Cerebellar cortex (tissue), 1 donor: ENCODE data around the gene CDPF1.

Experiments
- DNase-seq: peaks from one replicate; pipeline ENCODE4 v3.0.0-alpha.2; 2015; ENCODE audit warnings: low spot score

Gene CDPF1

GRCh38 chr22:46256358-46256958 lies 6.4 kb upstream of the CDPF1 start:
- no peak for DNase-seq

GRCh38 chr22:46251816-46252380 lies 1.8 kb upstream of the CDPF1 start:
- DNase-seq, result no peak

GRCh38 chr22:46251266-46251665 lies 1.2 kb upstream of the CDPF1 start:
- no peak for DNase-seq

DNA sequence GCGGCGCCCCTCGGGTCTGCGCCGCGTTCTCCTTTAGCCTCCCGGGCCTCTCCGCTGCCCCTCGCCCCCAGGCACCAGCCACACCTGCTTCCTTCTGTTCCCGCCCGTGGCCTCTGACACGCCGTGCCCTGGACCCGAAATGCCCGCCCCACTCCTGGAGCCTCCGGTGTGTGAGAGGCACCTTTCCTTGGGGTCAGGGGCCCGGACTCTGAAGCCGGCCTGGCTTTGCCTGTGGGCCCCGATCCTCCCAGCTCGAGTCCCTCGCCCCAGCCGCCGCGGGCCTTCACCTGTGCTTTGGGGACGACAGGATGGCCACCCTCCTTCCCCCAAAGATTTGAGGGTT lies 661 bp upstream of the CDPF1 start:
- DNase-seq, result no peak

GRCh38 chr22:46247443-46247975 lies 2.6 kb downstream of the CDPF1 start:
- DNase-seq, result no peak

DNA sequence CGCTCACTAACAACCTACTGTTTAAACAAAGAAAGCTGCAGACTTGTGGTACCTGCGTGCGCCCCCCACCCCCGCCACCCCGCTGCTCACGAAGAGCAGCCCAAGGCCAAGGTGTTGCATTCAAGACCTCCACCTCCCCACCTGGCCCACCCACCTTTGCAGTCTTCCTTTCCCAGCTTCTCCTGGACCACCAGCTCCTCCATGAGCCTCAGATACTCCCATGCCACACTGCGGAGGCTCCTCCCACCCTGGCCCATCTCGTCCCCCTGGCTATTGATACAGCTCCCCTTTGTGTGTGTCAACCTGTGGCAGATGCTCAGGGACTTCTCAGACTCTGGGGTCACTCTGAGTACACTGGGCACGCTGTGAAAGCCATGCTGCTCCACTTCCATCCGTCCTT lies 3.9 kb downstream of the CDPF1 start:
- no peak for DNase-seq

DNA sequence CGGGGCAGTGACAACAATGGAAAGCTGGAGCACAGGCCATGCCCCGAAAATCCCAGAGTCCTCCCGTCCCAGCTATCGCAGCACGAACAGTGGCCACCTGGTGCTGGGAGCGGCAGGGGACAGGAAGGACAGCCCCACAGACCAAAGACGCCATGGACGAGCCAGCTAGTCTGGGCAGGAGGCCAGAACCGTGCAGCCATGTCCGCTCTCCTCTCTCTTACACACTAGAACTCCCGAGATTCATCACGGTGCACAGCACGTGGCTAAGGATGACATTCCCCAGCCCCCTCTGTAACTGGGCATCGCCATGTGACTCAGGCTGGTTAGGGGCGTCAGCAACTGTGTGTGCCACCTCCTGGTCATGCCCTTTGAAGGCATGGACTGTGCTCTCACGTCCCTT lies 4.6 kb downstream of the CDPF1 start:
- no peak for DNase-seq

- DNase-seq, result no peak
Measured at GRCh38 chr22:46244771-46245170, 5.3 kb downstream of the CDPF1 start.

DNA sequence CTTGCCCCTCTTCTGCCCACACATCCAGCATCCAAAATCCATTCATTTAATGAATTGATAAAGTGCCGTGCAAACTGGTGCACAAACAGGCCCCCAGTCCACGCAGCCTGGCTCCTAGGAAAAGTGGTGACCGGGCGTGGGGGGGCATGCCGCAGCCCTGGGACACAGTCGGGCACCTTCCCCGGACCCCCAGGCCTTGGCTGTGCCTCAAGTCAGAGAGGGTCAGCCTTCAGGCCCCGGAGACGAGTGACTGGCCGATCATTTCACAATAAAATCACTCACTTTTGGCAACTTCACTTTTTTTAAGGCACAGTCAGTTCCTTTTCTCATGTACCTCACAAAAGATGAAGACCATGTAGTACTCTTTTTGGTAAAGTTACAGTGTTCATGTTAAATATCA lies 8.0 kb downstream of the CDPF1 start:
- DNase-seq, result no peak

- DNase-seq, result peak; percentile 40
Measured at GRCh38 chr22:46241396-46242007, 8.6 kb downstream of the CDPF1 start.

DNA sequence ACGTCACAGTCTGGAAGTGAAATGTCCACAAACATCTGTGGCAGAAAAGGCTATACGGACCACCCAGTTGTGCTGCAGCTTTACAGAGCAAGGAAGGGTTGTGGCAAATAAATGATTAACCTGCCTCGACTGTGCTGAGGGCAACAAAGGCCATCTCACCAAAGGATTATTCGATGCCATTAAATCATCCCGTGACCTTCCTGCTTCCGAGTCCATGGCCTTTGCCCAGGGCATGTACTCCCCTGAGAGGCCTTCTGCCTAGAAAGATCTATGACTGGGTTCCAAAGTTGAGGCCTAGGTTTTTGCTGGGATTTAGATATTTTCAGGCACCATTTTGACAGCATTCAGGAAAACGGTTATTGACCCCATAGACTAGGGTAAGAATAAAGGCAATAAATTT lies 9.2 kb downstream of the CDPF1 start:
- DNase-seq, result no peak

DNA sequence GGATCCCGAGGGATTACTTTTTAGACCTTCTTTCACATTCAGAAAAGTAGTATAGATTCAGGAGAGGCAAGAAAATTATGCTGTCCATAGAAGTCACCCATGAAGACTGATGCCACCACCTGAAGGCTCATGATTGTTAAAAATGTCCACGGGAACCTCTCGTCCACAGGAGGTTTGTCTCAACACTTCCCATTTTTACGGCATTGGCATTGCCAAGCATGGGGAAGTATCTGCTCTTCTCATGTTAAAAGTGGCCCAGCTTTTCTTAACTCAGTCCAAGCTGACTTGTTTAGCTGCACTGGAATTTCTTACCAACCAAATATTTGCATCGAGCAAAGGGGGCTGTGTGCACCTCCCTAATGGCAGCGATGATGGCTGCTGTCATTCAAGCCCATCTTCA lies 9.6 kb downstream of the CDPF1 start:
- DNase-seq, result no peak

DNA sequence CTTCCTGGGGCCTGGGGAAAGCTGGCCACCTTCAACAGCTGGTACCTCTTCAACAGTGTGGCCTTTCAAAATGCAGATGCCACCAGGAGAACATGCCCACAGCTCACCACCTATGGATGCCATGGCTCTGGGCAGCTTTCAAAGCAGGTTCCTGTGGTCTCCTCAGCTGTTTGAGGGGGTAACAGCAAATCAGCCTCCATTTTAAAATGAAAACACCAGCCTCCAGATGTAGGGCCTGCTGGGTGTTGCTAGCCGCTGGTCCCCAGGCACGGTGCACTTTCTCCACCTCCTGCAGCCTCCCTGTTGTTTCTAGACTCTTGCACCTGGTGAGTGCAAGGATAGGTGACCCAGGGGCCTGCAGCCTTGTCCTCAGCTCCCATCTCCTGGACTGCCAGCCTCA lies 10.0 kb downstream of the CDPF1 start:
- DNase-seq, result no peak

- no peak for DNase-seq
Measured at GRCh38 chr22:46239261-46240048, 10.6 kb downstream of the CDPF1 start.

DNA sequence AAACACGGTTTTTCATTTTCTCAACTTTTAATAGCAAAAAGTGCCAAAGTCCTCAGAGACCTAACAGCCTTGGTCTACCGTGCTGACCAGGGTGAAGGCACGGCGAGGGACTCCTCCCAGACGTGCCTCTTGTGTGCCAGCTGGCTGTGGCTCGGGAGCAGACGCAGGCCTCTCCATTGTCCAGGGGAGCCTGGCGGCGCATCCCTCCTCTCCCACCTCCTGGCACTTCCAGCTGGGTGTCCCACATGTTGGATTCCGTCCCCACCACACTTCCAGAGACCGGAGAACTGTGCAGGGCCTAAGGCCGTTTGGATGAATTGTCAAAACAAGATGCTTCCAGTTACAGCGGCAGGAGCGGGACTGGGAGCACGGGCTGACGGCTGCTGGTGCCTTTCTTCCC lies 11.6 kb downstream of the CDPF1 start:
- DNase-seq, result no peak

- DNase-seq, result no peak
Measured at GRCh38 chr22:46237453-46238124, 12.5 kb downstream of the CDPF1 start.

DNA sequence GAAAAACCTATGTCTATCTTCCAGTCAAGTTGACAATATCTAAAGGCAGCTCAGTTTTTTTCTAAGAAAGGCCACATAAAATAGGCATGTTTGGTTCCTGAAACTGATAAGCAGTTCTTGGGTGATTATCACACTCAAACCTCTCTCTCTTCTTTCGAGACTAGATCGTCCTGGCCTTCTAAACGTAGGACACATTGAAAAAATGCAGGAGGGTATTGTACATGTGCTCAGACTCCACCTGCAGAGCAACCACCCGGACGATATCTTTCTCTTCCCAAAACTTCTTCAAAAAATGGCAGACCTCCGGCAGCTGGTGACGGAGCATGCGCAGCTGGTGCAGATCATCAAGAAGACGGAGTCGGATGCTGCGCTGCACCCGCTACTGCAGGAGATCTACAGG lies 15.1 kb downstream of the CDPF1 start:
- DNase-seq, result no peak

DNA sequence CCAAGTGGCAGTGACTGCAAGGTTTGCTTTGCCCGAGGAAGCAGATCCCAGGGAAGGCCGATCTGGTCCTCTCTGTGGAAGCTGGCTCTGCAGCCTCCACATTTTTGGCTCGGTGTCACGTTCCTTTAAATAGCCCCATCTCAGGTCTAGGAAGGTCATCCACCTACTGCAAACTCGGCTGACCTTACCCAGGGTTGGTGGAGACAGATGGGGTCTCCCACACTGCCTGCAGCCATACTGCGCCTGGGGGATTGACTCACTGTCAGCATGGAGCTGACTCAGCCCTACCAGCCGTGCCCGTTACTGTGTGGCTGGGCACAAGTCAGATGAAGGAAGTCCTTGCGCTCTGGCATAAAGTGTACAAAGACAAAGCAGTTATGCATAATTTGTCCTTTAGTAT lies 16.9 kb downstream of the CDPF1 start:
- DNase-seq, result peak; percentile 71

DNA sequence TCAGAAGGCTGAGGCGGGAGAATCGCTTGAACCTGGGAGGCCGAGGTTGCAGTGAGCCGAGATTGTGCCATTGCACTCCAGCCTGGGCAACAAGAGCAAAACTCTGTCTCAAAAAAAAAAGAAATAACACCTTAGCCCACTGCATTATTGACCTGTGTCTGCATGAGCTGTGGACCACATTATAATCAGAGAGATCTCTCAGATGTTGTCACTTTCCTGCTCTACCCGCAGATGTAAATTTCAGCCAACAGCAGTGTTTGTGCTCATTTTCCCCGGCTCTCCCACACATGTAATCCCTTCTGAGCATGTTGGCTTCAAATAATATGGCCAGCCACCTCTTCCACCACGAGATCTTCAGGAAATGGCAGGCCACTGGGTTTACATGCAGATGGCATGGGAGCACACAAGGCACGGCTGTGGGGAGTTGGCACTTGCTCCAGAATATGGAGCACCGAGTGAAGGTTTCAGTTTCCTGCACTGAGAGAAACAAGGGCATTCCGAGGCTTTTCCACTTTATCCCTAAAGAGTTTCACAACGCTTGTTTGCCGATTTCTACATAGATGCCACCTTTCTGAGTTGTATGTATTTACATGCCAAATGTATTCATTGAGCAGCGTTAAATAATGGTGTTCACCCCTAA lies 19.7 kb downstream of the CDPF1 start:
- DNase-seq, result peak; percentile 41

- no peak for DNase-seq
Measured at GRCh38 chr22:46229701-46230100, 20.4 kb downstream of the CDPF1 start.

GRCh38 chr22:46226577-46226976 lies 23.5 kb downstream of the CDPF1 start:
- DNase-seq, result no peak

- no peak for DNase-seq
Measured at GRCh38 chr22:46225631-46226030, 24.5 kb downstream of the CDPF1 start.
